Inflammatory macrophage treated with lipopolysaccharide for 1 hour (primary cell): Measurements from ENCODE around the gene FNIP2.
"Not testable (repeated sequence)": the region's sequence is repeated elsewhere in the genome, so short reads cannot be mapped to it uniquely, and the experiment has no call there.

ENCODE experiments used
- DNase-seq, 2 donors: peaks; one replicate each; pipeline ENCODE4 v3.0.0-alpha.2; 2020 to 2022

The FNIP2 gene

GRCh38 chr4:158816955-158817354, 48.1 kb downstream of the FNIP2 start:
- DNase-seq, result peak in 1 of 2 donors; percentile 79

- DNase-seq, result peak; percentile 84 to 92
These were observed 48.9 kb downstream of the FNIP2 start for GRCh38 chr4:158817562-158818296.

DNA sequence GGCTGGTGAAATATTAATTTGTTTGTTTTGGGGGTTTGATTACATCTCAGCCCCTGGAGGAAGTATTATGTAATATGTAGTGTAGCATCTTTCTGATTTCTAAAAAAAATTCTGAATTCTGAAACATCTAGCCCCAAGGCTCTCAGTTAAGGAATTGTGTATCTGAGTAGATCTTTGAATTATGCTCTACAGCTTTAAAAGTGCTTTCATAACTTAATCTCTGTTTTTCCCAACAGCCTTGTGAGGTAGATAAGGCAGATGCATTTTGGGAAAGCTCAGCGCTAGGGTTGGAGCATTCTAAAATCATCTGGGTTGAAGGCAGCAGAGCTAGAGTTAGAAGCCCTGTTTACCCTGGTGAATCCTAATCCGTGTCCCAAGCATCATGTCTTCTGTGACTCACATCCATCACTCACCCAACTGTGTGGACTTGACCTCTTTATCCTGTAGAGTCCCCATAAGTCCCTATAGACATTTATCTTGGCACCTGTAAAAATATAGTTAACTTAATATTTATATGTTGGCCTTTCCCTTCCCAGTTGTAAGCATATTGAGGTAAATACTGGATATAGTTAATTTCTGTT, 49.8 kb downstream of the FNIP2 start:
- no peak for DNase-seq

- peak in 1 of 2 donors; percentile 75 for DNase-seq
These were observed 51.3 kb downstream of the FNIP2 start for GRCh38 chr4:158819942-158820786.

GRCh38 chr4:158821228-158821971, 52.6 kb downstream of the FNIP2 start:
- peak; percentile 71 to 91 for DNase-seq

GRCh38 chr4:158822348-158822747, 53.5 kb downstream of the FNIP2 start:
- no peak for DNase-seq

- peak; percentile 67 to 93 for DNase-seq
These were observed 54.6 kb downstream of the FNIP2 start for GRCh38 chr4:158823461-158823873.

DNA sequence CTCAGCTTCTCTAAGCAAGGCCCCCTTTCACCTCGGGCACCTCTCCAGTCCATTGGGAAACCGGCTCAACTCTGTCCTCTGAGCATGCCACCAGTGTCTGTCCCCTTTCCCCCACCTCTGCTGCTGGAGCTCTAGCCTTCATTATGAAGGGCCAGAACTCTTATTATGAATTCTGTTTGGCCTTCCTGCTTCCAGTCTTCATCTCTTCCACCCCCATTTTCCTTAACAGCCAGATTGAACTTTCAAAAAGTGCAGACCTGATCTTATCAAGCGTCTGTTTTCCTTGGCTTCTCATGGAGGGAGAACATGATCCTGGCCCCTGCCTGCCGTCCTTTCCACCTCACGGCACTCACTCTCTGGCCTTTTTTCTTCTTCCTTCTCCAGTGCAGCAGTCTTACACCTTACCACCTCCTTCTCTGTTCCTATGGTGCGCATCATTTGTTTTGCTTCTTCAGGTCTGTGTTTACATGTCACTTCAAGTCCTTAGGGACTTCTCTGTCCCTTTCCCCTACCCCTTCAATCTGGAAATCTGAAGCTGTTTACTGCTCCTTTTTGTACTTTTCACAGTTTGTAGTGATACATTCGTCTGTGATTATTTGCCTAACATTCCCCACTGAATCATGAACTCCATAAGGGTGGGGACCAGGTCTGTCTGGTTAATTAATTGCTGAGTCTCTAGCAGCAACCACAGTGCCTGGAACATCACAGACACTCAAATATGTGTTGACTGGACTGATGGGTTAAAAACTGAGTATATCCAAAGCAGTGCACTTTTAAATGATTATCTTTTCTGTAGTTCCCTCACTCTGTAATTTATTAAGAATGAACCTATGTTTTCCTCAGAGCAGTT, 55.8 kb downstream of the FNIP2 start:
- DNase-seq, result no peak

GRCh38 chr4:158825433-158826036, 56.7 kb downstream of the FNIP2 start:
- no peak for DNase-seq

DNA sequence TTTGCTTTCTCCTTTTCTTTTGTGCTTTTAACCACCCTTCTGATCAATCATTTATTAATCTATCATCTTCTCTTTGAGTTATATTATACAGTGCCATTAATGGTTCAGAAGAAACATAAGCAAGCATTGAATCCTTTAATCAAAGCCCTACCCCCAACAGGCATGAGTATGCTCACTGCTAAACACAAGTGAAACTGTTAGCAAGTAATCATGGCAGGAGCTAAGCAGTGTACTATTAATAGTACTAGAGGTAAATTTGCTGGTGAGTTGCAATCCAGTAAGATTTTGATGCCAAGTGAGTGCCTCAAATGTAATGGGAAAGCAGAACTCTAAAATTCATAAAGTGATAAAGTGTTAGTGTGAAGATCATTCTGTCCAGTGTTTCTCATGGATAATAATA, 57.2 kb downstream of the FNIP2 start:
- no peak for DNase-seq

GRCh38 chr4:158826882-158827281, 58.1 kb downstream of the FNIP2 start:
- DNase-seq, result no peak

GRCh38 chr4:158827543-158827981, 58.7 kb downstream of the FNIP2 start:
- no peak for DNase-seq

- DNase-seq, result not testable (repeated sequence)
These were observed 59.3 kb downstream of the FNIP2 start for GRCh38 chr4:158828151-158828550.

DNA sequence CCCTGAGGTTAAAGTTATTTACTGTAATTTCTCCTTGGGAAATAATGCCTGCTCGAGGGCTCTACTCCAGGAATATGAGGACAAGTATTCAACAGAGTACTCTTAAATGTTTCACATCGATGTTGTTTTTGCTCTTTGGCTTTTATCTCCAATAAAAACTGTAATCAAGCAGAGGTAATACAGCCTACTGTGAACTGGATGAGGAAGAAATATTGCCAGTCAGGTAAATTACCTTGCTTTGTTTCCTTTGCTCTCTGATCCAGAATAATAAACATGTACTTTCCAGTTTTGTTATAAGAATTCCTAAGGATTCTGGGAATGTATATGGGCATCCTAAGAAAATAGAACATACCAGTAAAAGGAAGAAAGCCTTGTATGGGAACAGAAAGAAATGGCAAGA, 60.4 kb downstream of the FNIP2 start:
- DNase-seq, result no peak

GRCh38 chr4:158833602-158834001, 64.8 kb downstream of the FNIP2 start:
- DNase-seq, result no peak

- DNase-seq, result peak in 1 of 2 donors; percentile 16
These were observed 66.6 kb downstream of the FNIP2 start for GRCh38 chr4:158835226-158836001.

DNA sequence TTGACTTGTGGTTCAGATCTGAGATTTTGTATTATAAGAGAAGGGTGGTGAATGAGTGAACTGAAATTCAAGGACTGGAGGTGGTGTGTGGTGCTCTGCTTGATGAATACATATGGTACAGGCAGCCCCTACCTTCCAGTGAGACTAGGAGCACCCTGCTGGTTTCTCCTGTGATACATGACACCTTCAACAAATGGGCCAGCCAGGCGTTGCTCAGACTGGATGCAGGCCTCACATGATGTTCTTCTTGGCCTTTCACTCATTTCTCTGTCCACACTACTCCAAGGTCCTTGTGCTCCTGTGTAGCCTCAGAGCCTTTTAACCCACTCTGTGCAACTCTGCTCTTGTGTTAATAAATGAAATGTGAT, 67.2 kb downstream of the FNIP2 start:
- no peak for DNase-seq

GRCh38 chr4:158836828-158837449, 68.1 kb downstream of the FNIP2 start:
- no peak for DNase-seq

DNA sequence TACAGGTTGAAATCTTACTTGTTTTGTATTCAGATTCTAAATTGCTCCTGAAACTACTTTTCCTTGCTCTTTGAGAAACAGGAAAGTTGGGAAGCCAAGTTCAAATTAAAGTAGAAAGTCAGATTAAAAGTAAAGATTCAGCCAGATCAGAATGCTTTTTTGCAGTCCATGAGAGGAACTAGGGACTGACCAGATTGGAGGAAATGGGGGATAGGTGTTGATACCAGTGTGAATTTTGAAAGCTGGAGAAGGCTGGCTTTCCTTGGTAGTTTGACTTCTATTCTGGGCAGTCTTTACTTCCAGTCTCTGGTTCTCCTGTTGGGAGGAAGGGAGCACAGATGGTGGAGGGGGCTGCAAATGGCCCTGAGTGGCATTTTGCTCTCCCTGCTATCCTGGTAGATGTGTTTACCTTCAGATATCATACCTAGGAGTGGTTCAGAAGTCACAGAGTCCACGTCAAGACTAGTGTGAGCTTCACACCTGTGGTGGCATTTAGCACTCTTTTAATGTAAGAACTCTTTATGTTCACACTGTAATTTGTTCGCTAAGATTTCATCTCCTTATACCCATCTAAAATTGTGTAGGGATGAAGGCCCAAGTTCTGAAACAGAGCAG, 68.8 kb downstream of the FNIP2 start:
- DNase-seq, result no peak

GRCh38 chr4:158840131-158840530, 71.3 kb downstream of the FNIP2 start:
- DNase-seq, result no peak
